ENCODE results near the gene LARP4.

GRCh38 chr12:50415899-50416479 lies 15.3 kb downstream of the LARP4 start:
- TF ChIP-seq CTCF (IDR thresholded peaks at IDR 0.05; ENCODE audit: low read length): no peak
- no peak for TF ChIP-seq EZH2 (optimal IDR thresholded peaks at IDR 0.05; ENCODE audit: low read depth, low read length)

Data from MM.1S (cell line).